Activated naive CD4-positive, alpha-beta T cell treated with anti-CD3 and anti-CD28 coated beads, Interleukin-2, amount 10 ng/mL, durations not matched to agents 7 days and 5 days (primary cell): Measurements from ENCODE around the gene FAM193B.
A peak's percentile ranks its signal among the peaks of the same experiment; 100 is the strongest.
"Not testable (repeated sequence)": the region's sequence is repeated elsewhere in the genome, so short reads cannot be mapped to it uniquely, and the experiment has no call there.

Experiments used
- CTCF ChIA-PET: fragments of 350-600 bp; sonication (Branson Sonifier 250); formaldehyde crosslinking; loops from one replicate; lab custom pipeline; 2021; ENCODE audit warnings: antibody characterized with exemption; lab: Charles Lee
- DNase-seq: peaks from one replicate; pipeline ENCODE4 v3.0.0-alpha.2; 2020
- H3K27ac Mint-ChIP-seq: one replicate; pipeline ENCODE4 v1.8.0; 2021; ENCODE audit warnings: mild to moderate bottlenecking, moderate library complexity, mixed read lengths
- H3K27me3 Mint-ChIP-seq: one replicate; pipeline ENCODE4 v1.8.0; 2021; ENCODE audit warnings: mild to moderate bottlenecking, mixed read lengths
- H3K36me3 Mint-ChIP-seq: one replicate; pipeline ENCODE4 v1.8.0; 2021; ENCODE audit warnings: mixed read lengths
- H3K4me1 Mint-ChIP-seq: one replicate; pipeline ENCODE4 v1.8.0; 2021; ENCODE audit warnings: mixed read lengths
- H3K4me3 Mint-ChIP-seq: one replicate; pipeline ENCODE4 v1.8.0; 2021; ENCODE audit warnings: mild to moderate bottlenecking, moderate library complexity, mixed read lengths
- H3K9me3 Mint-ChIP-seq: one replicate; pipeline ENCODE4 v1.8.0; 2021; ENCODE audit warnings: mixed read lengths

FAM193B gene

DNA sequence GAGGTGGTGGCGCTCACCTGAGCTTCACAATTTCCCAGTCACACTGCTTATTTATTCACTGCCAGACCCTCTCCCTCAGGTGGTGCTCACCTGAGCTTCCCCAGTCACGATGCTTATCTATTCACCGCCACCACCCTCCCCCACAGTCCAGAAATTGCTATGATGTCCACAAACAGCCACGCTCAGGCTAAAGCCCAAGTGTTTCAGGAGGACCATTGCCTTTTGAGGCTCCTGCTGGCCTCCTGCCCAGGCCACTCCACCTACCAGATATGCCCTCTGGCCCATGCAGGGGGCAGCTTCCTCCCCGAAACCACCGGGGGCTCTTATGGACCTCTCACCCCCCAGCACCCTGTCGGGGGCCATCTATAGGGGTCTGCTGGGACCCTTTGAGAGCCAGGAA lies 61.5 kb downstream of the FAM193B start:
- Mint-ChIP-seq H3K4me1 (peaks cover 27% of the 10 kb centered on the region), H3K27ac (no peak overlapping the region)
- CTCF ChIA-PET = interaction anchor here (0.8 to 2.5 kb wide), 8 partner anchors 8 to 102 kb away, joined by 3 to 9 read pairs (median 4); no protein-coding TSS in a partner anchor

DNA sequence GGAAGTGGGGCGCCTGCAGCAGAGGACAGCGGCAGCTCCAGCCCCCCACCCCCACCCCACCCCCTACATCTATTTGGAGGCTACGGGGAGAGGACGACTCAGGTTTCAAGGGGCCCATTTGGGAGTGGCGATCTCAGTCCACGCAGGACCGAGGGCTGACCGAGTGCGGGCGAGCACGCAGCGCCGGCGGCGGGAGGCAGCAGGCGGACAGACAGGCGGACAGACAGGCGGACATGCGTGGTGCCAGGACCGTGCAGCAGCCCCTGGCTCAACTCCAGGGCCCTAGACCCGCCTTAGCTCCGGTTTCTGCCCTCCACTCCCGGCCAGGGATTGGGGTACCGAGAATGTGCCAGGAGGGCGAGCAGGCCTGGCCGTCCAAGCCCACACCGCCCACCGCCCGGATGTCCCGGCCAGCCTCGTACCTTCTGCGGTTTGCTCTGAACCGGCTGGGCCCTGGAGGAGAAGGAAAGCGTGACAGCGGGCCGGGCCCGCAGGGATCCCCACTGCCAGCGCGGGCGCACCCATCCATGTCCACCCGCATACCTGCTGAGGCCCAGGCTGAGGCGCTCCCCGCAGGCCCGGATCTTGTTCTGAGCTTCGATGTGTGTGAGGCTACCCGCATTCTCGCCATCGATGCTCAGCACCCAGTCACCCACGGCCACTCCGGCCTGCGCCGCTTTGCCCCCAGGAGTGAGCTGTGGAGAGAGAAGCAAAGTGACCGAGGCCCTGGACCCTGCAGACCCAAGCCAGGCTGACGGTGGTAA lies 62.2 kb downstream of the FAM193B start:
- H3K27ac Mint-ChIP-seq = no peak overlapping the region
- no peak overlapping the region for H3K4me3 Mint-ChIP-seq
- CTCF ChIA-PET = interaction anchor here (0.9 to 2.5 kb wide), 5 partner anchors 9 to 90 kb away, joined by 3 to 9 read pairs (median 5); no protein-coding TSS in a partner anchor
- H3K36me3 Mint-ChIP-seq = peaks cover 20% of the 10 kb centered on the region
- H3K9me3 Mint-ChIP-seq = no peaks in the 10 kb centered on the region
- H3K4me1 Mint-ChIP-seq = peaks cover 25% of the 10 kb centered on the region
- no peaks in the 10 kb centered on the region for H3K27me3 Mint-ChIP-seq
- DNase-seq = no peak

More for the DNA sequence above, 61.5 kb downstream of the FAM193B start:
- Mint-ChIP-seq H3K9me3 (no peaks in the 10 kb centered on the region), H3K36me3 (peaks cover 18% of the 10 kb centered on the region), H3K27me3 (peaks cover 4% of the 10 kb centered on the region), H3K4me3 (no peak overlapping the region)
- DNase-seq = no peak

DNA sequence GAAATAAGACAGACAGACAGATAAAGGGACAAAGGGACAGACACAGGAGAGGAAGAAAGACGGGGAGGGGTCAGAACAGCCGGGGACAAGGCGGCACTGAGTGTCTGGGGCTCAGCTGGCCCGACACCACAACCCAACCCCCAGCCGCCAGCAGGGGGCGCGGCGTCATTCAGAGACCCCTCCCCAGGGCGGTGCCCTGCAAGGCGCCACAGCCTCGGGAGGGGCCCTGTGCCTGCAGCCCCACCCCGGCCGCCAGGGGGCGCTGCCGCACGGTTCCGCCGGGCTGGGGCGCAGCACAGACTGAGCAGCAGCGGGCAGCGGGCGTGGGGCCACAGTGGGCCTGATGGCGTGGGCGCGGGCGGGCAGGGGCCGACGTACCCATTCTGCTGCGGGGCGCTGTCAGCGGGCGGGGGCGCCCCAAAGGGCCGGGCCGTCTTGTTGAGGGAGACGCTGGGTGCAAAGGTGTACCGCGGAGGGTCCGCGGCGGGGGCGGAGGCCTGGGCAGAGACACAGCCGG lies 62.9 kb downstream of the FAM193B start:
- H3K4me3 Mint-ChIP-seq = no peak overlapping the region
- peak; percentile 46 for DNase-seq
- CTCF ChIA-PET = interaction anchor here (1.5 to 1.8 kb wide), 2 partner anchors 9 to 13 kb away, joined by 5 to 6 read pairs; no protein-coding TSS in a partner anchor
- peaks cover 21% of the 10 kb centered on the region for H3K36me3 Mint-ChIP-seq
- H3K27me3 Mint-ChIP-seq = no peaks in the 10 kb centered on the region
- H3K4me1 Mint-ChIP-seq = peaks cover 25% of the 10 kb centered on the region
- H3K9me3 Mint-ChIP-seq = no peaks in the 10 kb centered on the region
- H3K27ac Mint-ChIP-seq = no peak overlapping the region

DNA sequence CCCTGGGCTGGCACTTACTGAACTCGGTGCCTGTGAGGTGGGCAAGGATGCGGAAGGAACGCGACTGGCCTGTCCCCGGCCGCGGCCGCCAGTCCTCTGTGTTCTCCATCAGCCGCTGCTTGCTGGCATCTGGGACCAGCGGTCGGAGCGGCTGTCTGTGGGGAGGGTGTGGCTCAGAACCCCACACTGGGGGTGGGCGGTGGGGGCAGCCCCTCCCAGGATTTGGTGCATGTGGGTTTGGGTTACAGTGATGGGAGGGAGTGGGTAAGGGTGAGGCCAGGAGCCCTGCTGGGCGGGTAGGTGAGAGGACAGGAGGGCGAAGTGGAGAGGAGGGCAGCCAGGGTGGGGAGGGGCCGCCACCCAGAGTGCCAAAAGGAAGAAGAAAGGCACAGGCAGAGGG lies 63.4 kb downstream of the FAM193B start:
- Mint-ChIP-seq H3K36me3 (peaks cover 21% of the 10 kb centered on the region), H3K27me3 (no peaks in the 10 kb centered on the region), H3K4me1 (peaks cover 21% of the 10 kb centered on the region), H3K27ac (no peak overlapping the region), H3K4me3 (no peak overlapping the region), H3K9me3 (no peaks in the 10 kb centered on the region)
- CTCF ChIA-PET = interaction anchor here (1.8 kb wide), 1 partner anchor 13 kb away, joined by 6 read pairs; no protein-coding TSS in a partner anchor
- no peak for DNase-seq

DNA sequence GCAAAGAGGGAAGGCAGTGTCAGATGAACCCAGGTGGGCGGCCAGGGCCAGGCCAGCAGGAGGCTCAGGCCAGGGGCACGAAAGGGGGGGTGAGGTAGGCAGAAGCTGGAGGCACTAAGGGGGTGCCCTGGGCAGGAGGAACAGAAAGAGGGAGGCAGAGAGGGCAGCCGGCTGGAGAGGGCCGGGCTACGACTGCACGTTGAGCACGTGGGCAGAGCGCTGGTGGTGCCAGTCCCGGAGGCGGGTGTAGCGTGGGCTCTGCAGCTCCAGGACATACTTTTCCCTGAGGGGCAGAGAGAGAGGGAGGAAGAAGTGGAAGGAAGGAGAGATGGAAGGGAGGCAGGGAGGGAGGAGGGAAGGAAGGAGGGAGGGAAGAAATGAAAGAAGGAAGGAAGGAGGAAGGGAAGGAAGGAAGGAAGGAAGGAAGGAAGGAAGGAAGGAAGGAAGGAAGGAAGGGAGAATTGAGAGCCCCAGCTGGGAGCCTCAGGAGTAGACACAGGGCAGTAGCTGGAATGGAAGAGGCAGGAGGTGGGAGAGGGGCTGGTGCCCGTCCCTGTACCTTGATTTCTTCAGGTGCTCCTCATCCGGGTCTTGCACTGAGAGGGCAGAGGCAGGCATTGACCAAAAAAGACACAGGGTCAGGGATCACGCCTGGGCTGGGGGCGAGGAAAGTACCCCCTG lies 63.9 kb downstream of the FAM193B start:
- Mint-ChIP-seq H3K4me1 (peaks cover 17% of the 10 kb centered on the region), H3K27ac (no peak overlapping the region), H3K9me3 (no peaks in the 10 kb centered on the region), H3K36me3 (peaks cover 21% of the 10 kb centered on the region), H3K4me3 (no peak overlapping the region), H3K27me3 (no peaks in the 10 kb centered on the region)
- DNase-seq = no peak
- CTCF ChIA-PET = interaction anchor here (1.8 kb wide), 1 partner anchor 12 kb away, joined by 6 read pairs; no protein-coding TSS in a partner anchor

DNA sequence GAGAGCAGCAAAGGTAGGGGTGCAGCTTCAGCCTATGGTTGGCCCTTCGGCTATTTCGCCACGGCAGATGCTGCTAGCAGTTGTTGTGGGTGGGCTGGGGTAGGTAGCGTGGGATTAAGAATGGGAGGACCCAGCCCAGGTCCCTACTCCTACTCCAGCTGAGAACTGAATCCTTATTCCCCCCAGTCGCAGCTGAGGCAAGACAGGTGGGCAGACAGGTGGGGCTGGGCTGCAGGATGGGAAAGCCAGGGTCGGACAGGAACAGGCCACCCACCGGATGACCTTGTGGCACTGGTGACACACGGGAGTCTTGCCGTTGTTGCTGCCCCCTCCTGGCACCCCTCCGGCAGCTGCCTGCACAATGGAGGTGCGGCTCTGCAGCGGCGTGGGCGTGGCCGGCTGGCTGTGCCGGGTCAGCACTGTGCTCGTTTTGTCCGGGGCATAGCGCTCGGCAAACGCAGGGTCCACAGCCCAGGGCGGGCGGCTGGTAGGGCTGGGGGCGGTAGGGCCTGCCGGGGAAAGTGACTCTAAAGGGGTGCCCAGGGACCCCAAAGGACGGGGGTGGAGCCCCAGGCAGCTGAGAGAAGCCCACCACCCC lies 65.1 kb downstream of the FAM193B start:
- no peak overlapping the region for H3K4me3 Mint-ChIP-seq
- H3K9me3 Mint-ChIP-seq = no peaks in the 10 kb centered on the region
- H3K36me3 Mint-ChIP-seq = peaks cover 21% of the 10 kb centered on the region
- H3K27ac Mint-ChIP-seq = no peak overlapping the region
- H3K4me1 Mint-ChIP-seq = peaks cover 10% of the 10 kb centered on the region
- DNase-seq = no peak
- no peaks in the 10 kb centered on the region for H3K27me3 Mint-ChIP-seq
- CTCF ChIA-PET = interaction anchor here (0.7 to 2.3 kb wide), 2 partner anchors 9 to 12 kb away, joined by 3 to 10 read pairs; no protein-coding TSS in a partner anchor

DNA sequence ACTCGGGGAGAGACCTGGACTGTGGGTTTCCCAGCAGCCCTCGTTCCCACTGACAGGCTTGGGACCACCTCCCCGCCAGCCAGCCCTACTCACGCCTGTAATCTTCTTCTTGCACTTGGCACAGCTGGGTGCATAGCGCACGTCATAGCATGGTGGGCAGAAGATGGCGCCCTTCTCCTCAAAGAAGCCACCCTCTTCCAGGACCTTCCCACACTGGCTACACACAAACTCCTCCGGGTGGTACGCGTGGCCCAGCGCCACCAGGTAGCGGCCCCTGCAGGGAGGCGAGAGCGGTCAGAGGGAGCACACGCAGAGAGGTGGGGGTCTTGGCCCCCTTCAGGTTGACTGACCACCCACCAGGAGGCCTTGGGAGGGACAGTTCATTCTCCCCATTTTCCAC lies 66.4 kb downstream of the FAM193B start:
- no peak for DNase-seq
- Mint-ChIP-seq H3K27ac (no peak overlapping the region), H3K4me3 (no peak overlapping the region), H3K4me1 (no peaks in the 10 kb centered on the region), H3K36me3 (peaks cover 18% of the 10 kb centered on the region), H3K27me3 (no peaks in the 10 kb centered on the region), H3K9me3 (no peaks in the 10 kb centered on the region)
- CTCF ChIA-PET = interaction anchor here (0.5 to 2.3 kb wide), 3 partner anchors 11 to 95 kb away, joined by 3 to 10 read pairs (median 4); no protein-coding TSS in a partner anchor

DNA sequence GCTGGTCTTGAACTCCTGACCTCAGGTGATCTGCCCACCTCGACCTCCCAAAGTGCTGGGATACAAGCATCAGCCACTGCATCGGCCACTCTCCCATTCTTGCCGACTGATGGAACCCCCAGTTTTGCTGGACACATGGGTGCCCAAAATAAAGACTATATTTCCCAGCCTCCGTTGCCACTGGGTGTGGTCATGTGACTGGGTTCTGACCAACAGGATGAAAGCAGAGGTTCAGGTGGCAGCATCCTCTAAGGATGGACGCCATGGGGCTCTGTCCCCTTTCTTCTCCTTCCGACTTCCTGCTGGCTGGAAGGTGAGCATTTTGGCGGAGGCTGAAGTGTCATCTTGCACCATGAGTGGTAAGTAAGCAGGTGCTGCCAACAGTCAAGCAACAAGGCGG lies 67.2 kb downstream of the FAM193B start:
- Mint-ChIP-seq H3K9me3 (no peaks in the 10 kb centered on the region), H3K27ac (no peak overlapping the region), H3K4me3 (no peak overlapping the region), H3K36me3 (peaks cover 15% of the 10 kb centered on the region), H3K27me3 (no peaks in the 10 kb centered on the region), H3K4me1 (no peaks in the 10 kb centered on the region)
- CTCF ChIA-PET = interaction anchor here (1.8 kb wide), 1 partner anchor 10 kb away, joined by 4 read pairs; no protein-coding TSS in a partner anchor
- DNase-seq = no peak

DNA sequence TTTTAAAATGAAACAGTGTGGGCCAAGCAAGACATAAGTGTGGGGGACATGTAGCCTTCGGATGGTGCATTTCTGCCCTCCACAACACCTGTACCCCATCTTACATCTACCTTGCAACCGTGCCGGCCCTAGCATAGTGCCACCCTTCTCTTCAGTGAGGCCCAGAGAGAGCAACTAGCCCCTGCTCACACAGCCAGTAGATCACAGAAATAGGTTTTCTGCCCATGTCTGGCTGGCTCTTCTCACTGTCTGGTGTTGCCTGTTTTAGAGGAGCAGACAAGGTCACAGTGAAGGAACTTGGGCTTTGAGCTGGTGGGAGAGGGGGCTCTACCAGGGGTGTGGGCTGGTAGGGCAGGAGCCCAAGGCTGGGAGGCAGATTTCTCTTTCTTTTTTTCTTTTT lies 68.1 kb downstream of the FAM193B start:
- Mint-ChIP-seq H3K4me1 (no peaks in the 10 kb centered on the region), H3K36me3 (peaks cover 13% of the 10 kb centered on the region), H3K27me3 (no peaks in the 10 kb centered on the region), H3K27ac (no peak overlapping the region), H3K9me3 (no peaks in the 10 kb centered on the region), H3K4me3 (no peak overlapping the region)
- DNase-seq = no peak
- CTCF ChIA-PET = no interaction called here

DNA sequence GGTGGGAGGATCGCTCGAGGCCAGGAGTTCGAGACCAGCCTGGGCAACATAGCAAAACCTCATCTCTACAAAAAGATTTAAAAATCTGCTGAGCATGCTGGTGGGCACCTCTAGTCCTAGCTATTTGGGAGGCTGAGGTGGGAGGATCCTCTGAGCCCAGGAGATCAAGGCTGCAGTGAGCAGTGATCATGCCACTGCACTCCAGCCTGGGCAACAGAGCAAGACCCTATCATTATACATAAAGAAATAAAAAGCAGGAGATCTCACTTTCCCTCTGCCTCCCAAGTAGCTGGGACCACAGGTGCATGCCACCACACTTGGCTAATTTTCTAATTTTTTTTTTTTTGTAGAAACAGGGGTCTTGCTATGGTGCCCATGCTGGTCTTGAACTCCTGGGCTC lies 68.6 kb downstream of the FAM193B start:
- DNase-seq, H3K4me1 Mint-ChIP-seq, H3K9me3 Mint-ChIP-seq, CTCF ChIA-PET, H3K27ac Mint-ChIP-seq, H3K4me3 Mint-ChIP-seq, H3K27me3 Mint-ChIP-seq: not testable (repeated sequence)
- peaks cover 10% of the 10 kb centered on the region for H3K36me3 Mint-ChIP-seq

DNA sequence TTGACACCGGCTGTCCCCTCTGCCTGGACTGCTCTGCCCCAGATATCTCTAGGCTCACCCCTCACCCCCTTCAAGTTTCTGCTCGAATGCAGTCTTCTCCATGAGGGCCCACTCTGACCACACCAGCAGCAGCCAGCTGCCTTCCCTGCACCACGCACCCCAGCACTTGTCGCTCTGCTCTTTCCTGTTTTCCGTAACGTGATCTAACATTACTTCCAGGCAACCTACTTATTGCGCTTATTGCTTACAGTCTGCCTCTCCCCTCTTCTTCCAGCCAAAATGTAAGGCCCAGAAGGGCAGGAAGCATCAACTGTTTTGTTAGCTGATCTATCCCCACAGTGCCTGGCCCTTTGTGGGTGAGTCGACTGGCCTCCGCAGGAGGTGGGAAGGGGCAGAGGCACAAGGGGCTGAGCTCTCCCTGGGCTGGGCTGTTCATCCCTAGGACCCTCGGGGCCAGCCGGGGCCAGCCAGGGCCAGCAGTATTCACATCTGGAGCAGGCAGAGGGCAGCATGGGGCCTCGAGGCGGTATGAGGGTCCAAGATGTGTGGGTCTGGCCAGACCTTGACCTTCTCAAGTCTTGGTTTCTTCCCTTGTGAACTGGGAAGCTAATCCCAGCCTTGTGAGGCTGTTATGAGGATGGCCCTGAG lies 69.3 kb downstream of the FAM193B start:
- CTCF ChIA-PET = no interaction called here
- no peak for DNase-seq
- no peak overlapping the region for H3K4me3 Mint-ChIP-seq
- H3K36me3 Mint-ChIP-seq = peaks cover 6% of the 10 kb centered on the region
- peaks cover 2% of the 10 kb centered on the region for H3K4me1 Mint-ChIP-seq
- no peaks in the 10 kb centered on the region for H3K27me3 Mint-ChIP-seq
- no peaks in the 10 kb centered on the region for H3K9me3 Mint-ChIP-seq
- H3K27ac Mint-ChIP-seq = peak overlapping the region; percentile 4

DNA sequence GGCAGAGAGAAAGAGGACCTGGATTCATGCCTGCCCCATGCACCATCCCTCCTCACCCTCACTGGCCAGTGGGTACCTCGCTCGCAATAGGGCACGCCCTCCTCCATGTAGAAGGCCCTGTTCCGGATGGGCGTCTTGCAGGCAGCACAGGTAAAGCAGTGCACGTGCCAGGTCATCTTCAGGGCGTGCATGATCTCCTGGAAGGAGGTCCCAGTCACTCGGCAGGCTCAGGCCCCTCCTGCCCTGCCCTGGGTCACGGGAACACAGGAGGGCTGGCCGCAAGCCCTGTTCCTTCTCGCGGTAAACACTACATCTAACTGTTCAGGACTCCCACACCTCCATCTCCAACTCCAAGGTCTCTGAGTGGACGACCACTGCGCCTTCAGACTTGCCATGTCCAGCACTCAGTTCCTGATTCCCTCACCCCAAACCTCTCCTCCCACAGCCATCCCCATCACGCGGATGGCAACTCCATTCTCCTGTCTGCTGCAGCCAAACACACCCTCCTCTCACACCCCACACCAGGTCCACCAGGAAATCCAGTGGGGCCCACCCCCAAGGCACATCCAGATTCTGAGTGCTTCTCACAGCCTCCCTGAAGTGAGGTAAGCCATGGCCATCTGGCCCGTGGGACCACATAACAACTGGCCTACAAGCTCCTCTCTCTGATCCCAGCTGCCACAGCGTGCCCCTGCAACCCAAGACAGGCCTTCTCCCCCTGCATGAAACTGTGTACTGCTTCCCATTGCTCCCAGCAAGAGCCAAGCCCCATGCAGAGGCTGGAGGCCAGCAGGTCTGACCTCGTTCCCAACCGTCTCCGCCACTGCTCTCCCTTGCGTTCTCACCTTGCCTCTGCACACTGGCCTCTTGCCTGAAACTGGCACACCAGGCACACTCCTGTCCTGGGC lies 70.1 kb downstream of the FAM193B start:
- CTCF ChIA-PET = no interaction called here
- Mint-ChIP-seq H3K9me3 (no peaks in the 10 kb centered on the region), H3K27ac (no peak overlapping the region), H3K36me3 (peaks cover 6% of the 10 kb centered on the region), H3K4me3 (no peak overlapping the region), H3K27me3 (no peaks in the 10 kb centered on the region), H3K4me1 (peaks cover 9% of the 10 kb centered on the region)
- no peak for DNase-seq

DNA sequence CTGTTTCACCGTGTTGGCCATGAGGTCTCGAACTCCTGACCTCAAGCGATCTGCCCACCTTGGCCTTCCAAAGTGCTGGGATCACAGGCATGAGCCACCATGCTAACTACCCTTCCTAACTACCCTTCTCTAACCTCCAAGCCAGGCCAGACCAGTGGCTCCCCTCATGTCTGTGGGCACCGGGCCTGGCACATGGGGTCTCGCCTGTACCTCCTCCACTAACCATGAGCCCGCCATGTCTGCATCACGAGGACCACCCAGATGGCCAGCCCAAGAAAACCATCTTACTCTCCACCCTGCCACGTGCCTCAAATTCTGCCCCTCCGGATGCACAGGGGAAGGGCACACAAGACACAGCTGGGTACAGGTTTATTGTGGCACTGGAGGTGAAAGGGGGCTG lies 71.3 kb downstream of the FAM193B start:
- no peak for DNase-seq
- Mint-ChIP-seq H3K4me3 (no peak overlapping the region), H3K9me3 (no peaks in the 10 kb centered on the region), H3K4me1 (peaks cover 21% of the 10 kb centered on the region), H3K36me3 (peaks cover 3% of the 10 kb centered on the region), H3K27me3 (no peaks in the 10 kb centered on the region), H3K27ac (no peak overlapping the region)
- CTCF ChIA-PET = interaction anchor here (0.6 kb wide), 1 partner anchor 79 kb away, joined by 3 read pairs; no protein-coding TSS in a partner anchor
